ENCODE results near the gene DBF4B.

GRCh38 chr17:44777394-44778348, 69.2 kb downstream of the DBF4B start:
- TF ChIP-seq CTCF (IDR thresholded peaks at IDR 0.05; ENCODE audit: low read length) (no peak), EZH2 (IDR thresholded peaks at IDR 0.05; ENCODE audit: borderline replicate concordance, low read length) (no peak)
